Nephron progenitor cell (in vitro differentiated cells): ENCODE results near the gene DRD4.

ENCODE experiments used
- DNase-seq: peaks from one replicate; pipeline ENCODE4 v3.0.0; 2021
- H3K27ac Mint-ChIP-seq: 2 replicates; pipeline ENCODE4 v1.8.0; 2021; ENCODE audit warnings: mild to moderate bottlenecking, moderate library complexity, mixed read lengths
- H3K27me3 Mint-ChIP-seq: 2 replicates; pipeline ENCODE4 v1.8.0; 2021; ENCODE audit warnings: mild to moderate bottlenecking, low read depth, mixed read lengths; ENCODE audit not compliant: poor library complexity
- H3K36me3 Mint-ChIP-seq: 2 replicates; pipeline ENCODE4 v1.8.0; 2021; ENCODE audit warnings: low read depth, mixed read lengths
- H3K4me1 Mint-ChIP-seq: 2 replicates; pipeline ENCODE4 v1.8.0; 2021; ENCODE audit warnings: mixed read lengths
- H3K4me3 Mint-ChIP-seq: 2 replicates; pipeline ENCODE4 v1.8.0; 2021; ENCODE audit warnings: mild to moderate bottlenecking, moderate library complexity, mixed read lengths
- H3K9me3 Mint-ChIP-seq: 2 replicates; pipeline ENCODE4 v1.8.0; 2021; ENCODE audit warnings: mild to moderate bottlenecking, moderate library complexity, mixed read lengths
- CTCF ChIP-seq: fragments of 200-600 bp; sonication (generic); IDR thresholded peaks from 2 replicates; pipeline ENCODE4 v1.5.0; 2021; ENCODE audit warnings: antibody characterized with exemption

DRD4 gene

GRCh38 chr11:612201-612960 lies 24.7 kb upstream of the DRD4 start:
- Mint-ChIP-seq H3K9me3 (no peaks in the 10 kb centered on the region), H3K27ac (peak overlapping the region; percentile 78), H3K27me3 (no peaks in the 10 kb centered on the region), H3K4me3 (peak overlapping the region; percentile 45), H3K36me3 (peaks cover 17% of the 10 kb centered on the region), H3K4me1 (peaks cover 23% of the 10 kb centered on the region)
- DNase-seq: no peak
- TF ChIP-seq CTCF: no peak

DNA sequence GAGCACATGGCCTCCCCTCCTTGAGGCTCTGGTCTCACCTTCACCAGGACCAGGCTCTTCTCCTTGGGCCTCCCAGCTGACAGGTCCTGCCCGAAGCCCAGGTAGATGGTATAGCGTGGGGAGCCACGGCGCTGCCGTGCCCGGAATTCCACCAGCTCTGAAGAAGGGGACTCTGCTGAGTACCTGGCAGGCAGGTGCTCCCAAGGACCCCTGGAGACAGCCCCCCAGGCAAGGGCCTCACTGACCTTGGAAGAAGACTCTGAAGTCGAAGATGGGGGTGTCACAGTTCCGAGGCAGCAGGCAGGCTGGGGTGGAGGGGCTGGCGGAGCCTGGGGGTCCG lies 24.1 kb upstream of the DRD4 start:
- no peaks in the 10 kb centered on the region for H3K9me3 Mint-ChIP-seq
- no peak overlapping the region for H3K27ac Mint-ChIP-seq
- TF ChIP-seq CTCF: no peak
- DNase-seq: no peak
- H3K4me3 Mint-ChIP-seq: no peak overlapping the region
- peaks cover 23% of the 10 kb centered on the region for H3K4me1 Mint-ChIP-seq
- H3K27me3 Mint-ChIP-seq: no peaks in the 10 kb centered on the region
- peaks cover 17% of the 10 kb centered on the region for H3K36me3 Mint-ChIP-seq

DNA sequence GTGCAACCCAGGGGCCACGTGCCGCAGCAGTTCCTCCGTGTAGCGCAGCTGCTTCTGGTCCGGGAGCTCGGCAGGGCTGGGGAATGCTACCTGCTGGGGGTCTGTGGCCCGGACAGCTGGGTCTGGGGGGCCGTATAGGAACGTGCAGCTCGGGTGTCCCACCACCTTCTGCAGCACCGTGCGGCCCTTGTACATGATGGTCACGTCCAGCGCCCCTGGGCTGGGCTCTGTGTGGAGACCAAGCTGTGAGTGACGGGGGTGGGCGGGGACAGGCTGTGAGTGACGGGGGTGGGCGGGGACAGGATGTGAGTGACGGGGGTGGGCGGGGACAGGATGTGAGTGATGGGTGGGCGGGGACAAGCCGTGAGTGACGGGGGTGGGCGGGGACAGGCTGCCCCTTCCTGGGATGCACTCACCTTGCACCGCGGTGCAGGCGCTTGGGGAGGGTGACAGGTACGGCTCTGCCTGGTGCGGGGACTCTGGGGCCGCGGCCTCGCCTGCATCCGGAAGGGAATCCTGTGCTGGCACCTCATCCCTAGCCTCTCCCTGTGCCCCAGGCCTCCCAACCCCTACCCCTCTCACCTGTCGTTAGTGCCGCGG lies 23.6 kb upstream of the DRD4 start:
- Mint-ChIP-seq H3K27me3 (no peaks in the 10 kb centered on the region), H3K4me3 (no peak overlapping the region), H3K27ac (no peak overlapping the region), H3K36me3 (peaks cover 14% of the 10 kb centered on the region), H3K4me1 (peaks cover 25% of the 10 kb centered on the region), H3K9me3 (no peaks in the 10 kb centered on the region)
- DNase-seq: peak; percentile 76
- no peak for TF ChIP-seq CTCF

DNA sequence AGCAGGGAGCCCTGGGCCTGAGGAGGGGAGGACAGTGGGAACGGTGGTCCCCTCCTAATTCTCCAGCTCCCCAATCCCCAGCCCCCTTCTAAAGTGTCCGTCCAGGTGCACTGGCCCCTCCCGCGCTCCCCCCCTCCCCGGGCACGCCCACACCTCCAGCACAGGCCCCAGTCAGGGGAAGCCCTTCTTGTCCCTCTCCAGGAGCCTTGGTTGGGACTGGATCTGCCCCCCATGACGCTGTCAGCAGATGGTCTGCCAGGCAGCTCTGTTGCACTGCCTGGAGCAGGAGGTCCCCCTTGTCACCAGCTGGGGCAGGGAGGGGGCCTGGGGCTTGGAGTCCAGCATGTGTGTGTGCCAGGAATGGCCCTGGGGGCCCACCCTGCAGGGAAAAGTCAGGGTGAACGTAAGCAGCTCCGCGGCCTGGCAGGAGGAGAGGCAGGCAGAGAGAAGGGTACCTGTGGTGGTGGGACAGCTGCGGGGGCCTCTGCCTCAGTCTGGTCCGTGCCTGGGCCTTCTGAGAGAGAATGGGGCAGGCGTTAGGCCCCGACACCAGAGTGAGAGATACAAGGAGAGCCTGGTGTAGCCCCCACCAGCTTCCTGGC lies 22.9 kb upstream of the DRD4 start:
- Mint-ChIP-seq H3K4me3 (peak overlapping the region; percentile 56), H3K27me3 (no peaks in the 10 kb centered on the region), H3K4me1 (peaks cover 28% of the 10 kb centered on the region), H3K9me3 (no peaks in the 10 kb centered on the region), H3K27ac (no peak overlapping the region), H3K36me3 (peaks cover 12% of the 10 kb centered on the region)
- no peak for TF ChIP-seq CTCF
- no peak for DNase-seq

DNA sequence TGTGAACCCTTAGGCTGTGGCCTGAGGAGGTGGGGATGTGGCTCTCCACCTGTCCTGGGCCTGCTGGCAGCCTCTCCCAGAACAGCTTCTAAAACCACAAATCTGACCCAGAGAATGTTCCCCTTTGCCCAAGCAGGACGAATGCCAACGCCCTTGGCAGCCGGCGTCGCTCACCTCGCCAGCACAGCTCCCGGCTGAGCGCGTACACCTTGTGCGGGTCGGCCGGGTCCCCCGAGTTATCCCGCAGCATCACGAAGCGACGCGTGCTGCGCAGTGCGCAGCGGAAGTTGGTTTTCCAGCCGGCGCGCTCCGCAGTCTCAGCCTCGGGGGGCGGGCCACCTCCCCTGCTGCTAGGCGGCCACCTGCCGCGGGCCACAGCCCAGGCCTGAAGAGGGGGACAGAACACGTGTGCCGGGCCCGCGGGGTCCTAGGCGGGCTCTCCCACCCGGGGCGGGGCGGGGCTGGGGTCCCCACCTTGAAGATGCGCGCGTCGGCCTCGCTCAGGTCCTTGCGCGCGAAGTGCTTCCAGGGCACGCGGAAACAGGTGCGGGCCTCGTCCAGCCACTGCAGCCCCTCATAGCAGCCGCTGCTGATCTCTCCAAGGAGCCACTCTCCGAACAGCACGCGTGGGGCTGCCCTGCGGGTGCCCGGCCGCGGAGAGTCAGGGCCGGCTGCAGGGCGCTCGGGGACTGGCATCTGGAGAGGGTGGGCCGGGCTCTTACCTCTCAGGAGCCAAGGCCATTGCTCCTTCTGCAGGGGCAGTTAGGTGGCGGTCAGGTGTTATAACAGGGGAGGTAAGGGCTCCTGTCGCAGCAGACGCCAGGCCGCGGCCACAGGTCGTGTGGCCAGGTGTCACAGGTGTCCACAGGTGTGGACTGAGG lies 22.2 kb upstream of the DRD4 start:
- TF ChIP-seq CTCF: no peak
- no peaks in the 10 kb centered on the region for H3K9me3 Mint-ChIP-seq
- peaks cover 33% of the 10 kb centered on the region for H3K4me1 Mint-ChIP-seq
- H3K27ac Mint-ChIP-seq: no peak overlapping the region
- DNase-seq: no peak
- no peaks in the 10 kb centered on the region for H3K27me3 Mint-ChIP-seq
- peak overlapping the region; percentile 80 for H3K4me3 Mint-ChIP-seq
- peaks cover 12% of the 10 kb centered on the region for H3K36me3 Mint-ChIP-seq
